Activated CD8-positive, alpha-beta memory T cell treated with anti-CD3 and anti-CD28 coated beads, Interleukin-2, amount 50 U/mL, for 4 hours (primary cell): ENCODE results near the gene CDCA3.

Experiments used
- DNase-seq: peaks from one replicate; pipeline ENCODE4 v3.0.0-alpha.2; 2020

CDCA3 gene

DNA sequence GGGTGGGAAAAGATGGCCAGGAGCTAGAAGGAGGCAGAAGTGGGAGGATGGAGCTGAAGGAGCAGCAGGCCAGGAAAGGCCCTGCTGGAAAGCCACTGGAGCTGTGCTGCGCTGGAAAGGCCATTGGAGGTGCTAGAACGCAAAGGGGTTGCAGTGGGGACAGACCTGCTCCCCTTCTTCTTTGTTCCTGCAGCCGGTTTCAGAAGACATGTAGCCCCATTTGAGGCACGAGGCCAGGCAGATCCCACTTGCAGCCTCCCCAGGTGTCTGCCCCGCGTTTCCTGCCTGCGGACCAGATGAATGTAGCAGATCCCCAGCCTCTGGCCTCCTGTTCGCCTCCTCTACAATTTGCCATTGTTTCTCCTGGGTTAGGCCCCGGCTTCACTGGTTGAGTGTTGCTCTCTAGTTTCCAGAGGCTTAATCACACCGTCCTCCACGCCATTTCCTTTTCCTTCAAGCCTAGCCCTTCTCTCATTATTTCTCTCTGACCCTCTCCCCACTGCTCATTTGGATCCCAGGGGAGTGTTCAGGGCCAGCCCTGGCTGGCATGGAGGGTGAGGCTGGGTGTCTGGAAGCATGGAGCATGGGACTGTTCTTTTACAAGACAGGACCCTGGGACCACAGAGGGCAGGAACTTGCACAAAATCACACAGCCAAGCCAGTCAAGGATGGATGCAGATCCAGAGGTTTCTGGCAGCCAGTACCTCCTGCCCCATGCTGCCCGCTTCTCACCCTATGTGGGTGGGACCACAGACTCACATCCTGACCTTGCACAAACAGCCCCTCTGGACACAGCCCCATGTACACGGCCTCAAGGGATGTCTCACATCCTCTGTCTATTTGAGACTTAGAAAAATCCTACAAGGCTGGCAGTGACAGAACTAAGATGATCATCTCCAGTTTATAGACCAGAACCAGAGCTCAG is 31.7 kb downstream of the CDCA3 start:
- DNase-seq: no peak

DNA sequence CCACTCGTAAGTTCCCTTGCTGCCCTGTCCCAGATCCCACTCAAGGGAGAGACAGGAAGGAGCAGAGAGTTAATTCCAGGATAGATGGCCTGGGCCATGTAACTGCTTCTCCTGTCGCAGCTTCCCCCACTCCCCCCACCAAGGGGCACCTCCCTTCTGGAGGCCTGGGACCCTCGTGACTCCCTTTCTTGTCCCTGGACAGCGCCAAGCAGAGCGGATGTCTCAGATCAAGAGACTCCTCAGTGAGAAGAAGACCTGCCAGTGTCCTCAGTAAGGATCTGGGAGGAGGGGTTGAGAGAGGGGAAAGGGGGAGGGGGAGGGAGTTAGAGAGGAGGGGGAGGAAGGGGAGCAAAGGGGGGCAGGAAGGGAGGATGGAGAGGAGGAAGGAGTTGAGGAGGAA is 32.4 kb downstream of the CDCA3 start:
- DNase-seq: no peak

DNA sequence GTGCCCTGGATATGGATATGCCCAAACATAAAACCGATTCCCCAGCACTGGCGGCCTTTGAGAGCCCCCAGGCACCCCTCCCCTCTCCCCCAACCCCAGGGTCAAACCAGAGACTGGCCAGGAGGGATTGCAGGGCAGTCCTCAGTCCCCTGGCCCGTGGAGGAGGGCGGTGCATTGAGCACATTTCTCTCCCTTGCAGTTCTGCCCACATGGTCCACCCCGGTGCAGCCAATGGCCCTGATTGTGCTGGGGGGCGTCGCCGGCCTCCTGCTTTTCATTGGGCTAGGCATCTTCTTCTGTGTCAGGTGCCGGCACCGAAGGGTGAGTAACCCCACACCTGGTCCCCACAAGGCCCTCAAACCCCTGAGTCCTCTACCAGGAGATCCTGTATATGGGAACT is 32.9 kb downstream of the CDCA3 start:
- no peak for DNase-seq

DNA sequence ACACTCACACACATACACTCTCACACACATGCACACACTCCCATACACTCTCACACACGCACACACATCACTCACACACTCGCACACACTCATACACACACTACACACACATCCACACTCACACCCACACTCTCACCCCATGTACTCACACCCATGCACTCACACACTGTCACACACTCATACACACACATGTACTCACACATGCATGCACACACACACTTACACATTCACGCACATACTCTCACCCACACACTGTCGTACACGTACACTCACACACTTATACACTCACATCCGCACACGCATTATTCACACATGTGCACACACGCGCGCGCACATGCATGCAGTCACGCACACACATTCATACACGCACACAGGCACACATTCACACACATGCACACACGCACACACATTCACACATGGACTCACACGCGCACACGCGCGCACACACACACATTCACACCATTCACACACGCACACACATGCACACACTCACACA is 33.4 kb downstream of the CDCA3 start:
- no peak for DNase-seq

DNA sequence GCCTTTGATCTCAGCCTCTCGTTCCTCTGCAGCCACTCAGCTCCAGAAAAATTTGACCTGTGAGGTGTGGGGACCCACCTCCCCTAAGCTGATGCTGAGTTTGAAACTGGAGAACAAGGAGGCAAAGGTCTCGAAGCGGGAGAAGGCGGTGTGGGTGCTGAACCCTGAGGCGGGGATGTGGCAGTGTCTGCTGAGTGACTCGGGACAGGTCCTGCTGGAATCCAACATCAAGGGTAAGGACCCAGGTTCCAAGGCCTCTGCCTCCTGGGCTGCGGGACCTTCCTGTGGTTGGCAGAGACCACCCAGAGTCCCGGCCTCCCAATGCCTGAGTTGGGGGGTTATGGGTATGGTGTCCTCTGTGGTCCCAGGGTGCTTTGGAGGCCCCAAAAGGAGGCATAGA is 34.0 kb downstream of the CDCA3 start:
- DNase-seq: no peak

DNA sequence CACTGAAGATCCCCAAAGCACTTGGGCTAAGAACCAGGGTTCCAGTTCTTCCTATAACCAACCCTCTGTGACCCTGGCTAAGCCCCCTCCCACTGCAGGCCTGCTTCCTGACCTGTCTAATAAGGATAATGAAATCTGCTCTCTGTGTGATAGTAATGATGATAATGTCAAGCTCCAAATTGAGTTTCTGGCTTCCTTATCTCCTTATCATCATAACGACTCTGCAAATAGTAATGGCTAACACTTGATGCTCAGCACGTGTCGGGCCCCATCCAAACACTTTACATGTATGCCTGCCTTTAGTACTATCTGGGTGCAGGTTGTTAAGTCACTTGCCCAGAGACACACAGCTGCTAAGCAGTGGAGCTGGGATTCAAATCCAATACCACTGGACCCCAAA is 34.5 kb downstream of the CDCA3 start:
- DNase-seq: no peak

DNA sequence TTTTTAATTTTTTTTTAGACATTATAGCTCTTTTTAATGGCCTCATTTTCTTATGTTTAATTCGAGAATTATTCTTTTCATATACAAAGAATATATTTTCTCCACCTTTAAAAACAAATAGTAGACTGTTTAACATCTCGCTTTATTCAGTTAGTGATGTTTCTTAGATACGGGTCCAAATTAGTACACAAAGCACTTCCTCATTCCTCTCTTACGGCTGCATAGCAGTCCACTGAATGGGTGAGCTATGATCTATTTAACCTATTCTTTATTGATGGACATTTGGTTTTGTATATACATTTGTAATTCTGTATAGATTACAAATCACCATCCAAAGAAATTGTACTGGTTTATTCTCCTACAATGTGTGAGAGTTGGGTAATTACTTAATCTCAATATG is 37.7 kb downstream of the CDCA3 start:
- DNase-seq: no peak

DNA sequence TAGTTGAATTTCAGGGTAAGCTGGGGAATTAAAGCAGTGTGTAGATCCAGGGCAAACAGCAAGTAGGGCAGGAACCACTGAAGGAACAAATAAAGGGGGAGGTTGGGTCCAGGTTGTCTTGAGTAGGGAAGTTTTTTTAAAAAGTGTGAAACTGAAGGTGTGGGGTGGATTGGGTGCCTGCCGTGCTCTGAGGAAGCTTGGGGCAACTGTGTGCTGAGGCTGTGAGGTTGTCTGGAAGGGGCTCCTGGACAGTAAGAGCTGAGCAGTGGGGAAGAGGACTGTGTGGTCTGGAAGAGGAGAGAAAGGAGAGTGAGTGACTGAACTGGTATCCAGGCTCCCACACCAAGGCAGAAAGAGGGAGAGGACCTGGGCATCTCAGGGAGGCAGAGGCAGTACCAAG is 40.3 kb downstream of the CDCA3 start:
- no peak for DNase-seq

DNA sequence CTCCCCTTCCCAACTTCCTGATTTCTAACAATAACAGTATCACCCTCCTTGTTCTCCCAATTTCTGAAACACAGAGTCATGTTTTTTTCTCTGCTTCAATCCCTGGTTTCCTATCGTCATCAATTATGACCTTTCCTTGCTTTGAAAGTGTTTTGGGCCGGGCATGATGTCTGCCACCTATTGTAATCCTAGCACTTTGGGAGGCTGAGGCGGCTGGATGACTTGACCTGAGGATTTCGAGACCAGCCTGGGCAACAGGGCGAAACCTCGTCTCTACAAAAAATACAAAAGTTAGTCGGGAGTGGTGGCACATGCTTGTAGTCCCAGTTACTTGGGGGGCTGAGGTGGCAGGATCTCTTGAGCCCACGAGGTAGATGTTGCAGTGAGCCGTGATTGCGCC is 42.0 kb downstream of the CDCA3 start:
- no peak for DNase-seq

DNA sequence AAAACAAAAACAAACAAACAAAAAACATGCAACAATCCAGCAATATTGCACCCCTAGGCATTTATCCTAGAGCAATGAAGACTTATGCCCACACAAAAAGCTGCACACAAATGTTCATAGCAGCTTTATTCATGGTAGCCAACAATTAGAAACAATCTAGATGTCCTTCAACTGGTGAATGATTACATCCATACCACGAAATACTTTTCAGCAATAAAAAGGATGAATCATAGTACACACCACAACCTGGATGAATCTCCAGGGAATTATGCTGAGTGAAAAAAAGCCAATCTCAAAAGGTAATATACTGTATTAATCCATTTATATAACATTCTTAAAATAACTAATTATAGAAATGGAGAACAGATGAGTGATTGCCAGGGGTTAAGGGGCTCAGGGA is 43.9 kb downstream of the CDCA3 start:
- no peak for DNase-seq

DNA sequence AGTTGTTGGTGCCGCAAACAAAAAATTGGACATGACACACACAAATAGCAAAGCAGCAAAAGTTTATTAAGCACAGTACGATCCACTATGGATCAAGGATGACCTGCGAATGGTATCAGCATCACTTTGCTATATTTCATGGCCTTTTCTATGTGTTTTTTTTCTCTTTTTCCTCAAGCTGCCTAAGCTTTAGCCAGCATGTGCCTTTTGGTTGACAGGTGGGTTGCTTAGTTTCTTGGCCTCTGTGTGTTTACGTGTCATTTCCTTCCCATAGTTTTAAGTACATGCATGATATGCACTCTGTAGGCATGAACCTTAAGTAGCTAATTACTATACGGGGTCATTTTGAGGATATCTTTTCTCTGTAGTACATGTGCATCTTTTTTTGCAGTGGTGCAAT is 51.9 kb downstream of the CDCA3 start:
- no peak for DNase-seq
